Esophagus muscularis mucosa (tissue), 4 donors: ENCODE data around the gene NEO1. TPM values are rescaled to one million over a fixed set of nuclear protein-coding genes. Genes with fewer than 3 reads are reported as not detected.
A peak's percentile ranks its signal among the peaks of the same experiment; 100 is the strongest.

ENCODE experiments used
- DNase-seq: peaks from one replicate; pipeline ENCODE4 v3.0.0-alpha.2; 2017; ENCODE audit errors: extremely low spot score
- H3K27ac ChIP-seq, 4 donors: fragments of 200-600 bp; sonication (generic); replicated peaks in 1 of 4; 1 replicate in 3 of 4; 2 replicates in 1 of 4; pipeline ENCODE4 v1.5.1; 2016 to 2019; ENCODE audit warnings: mild to moderate bottlenecking in 1 of 4
- H3K27me3 ChIP-seq, 4 donors: fragments of 200-600 bp; sonication (generic); one replicate each; pipeline versions ENCODE4 v1.5.1 to v1.6.0; 2016 to 2019
- H3K36me3 ChIP-seq, 4 donors: fragments of 200-600 bp; sonication (generic); one replicate each; pipeline ENCODE4 v1.5.1; 2016 to 2019
- H3K4me1 ChIP-seq, 4 donors: fragments of 200-600 bp; sonication (generic); one replicate each; pipeline ENCODE4 v1.5.1; 2016 to 2019
- H3K4me3 ChIP-seq, 4 donors: fragments of 200-600 bp; sonication (generic); 1 replicate in 2 of 4; 2 replicates in 2 of 4; pipeline ENCODE4 v1.5.1; 2016 to 2019; ENCODE audit warnings: mild to moderate bottlenecking in 4 of 4, moderate library complexity in 1 of 4
- H3K9me3 ChIP-seq, 4 donors: fragments of 200-600 bp; sonication (generic); 1 replicate in 3 of 4; 2 replicates in 1 of 4; pipeline ENCODE4 v1.5.1; 2016 to 2019
- CTCF ChIP-seq, 3 experiments: fragments of 200-600 bp in 2 of 3; fragments of 450-650 bp in 1 of 3; sonication (generic) in 2 of 3; IDR thresholded peaks; one replicate each; pipeline ENCODE4 v1.5.1; 2017 to 2019; ENCODE audit warnings: antibody characterized with exemption in 3 of 3, mild to moderate bottlenecking in 2 of 3, moderate library complexity in 1 of 3
- EP300 ChIP-seq: sonication (generic); formaldehyde crosslinking; IDR thresholded peaks from one replicate; pipeline ENCODE4 v1.6.1; 2017; ENCODE audit warnings: antibody characterized with exemption
- POLR2A ChIP-seq: fragments of 450-650 bp; IDR thresholded peaks from one replicate; pipeline ENCODE4 v1.6.1; 2017; ENCODE audit warnings: antibody characterized with exemption, moderate library complexity, mild to moderate bottlenecking, low read depth
- POLR2AphosphoS5 ChIP-seq, 2 donors: sonication (generic); formaldehyde crosslinking; IDR thresholded peaks; one replicate each; pipeline ENCODE4 v1.6.1; 2017; ENCODE audit warnings: antibody characterized with exemption in 2 of 2
- WGBS: methylation state at CpG from one replicate; pipeline ENCODE4 v1.1.5; 2018; 5-methylcytosine and 5-hydroxymethylcytosine counted together
- intact Hi-C: fragments of 100-400 bp; cut with DNase I; formaldehyde crosslinking; loops from one replicate; pipeline ENCODE4 v1.15.1; 2023
- total RNA-seq, 4 donors: library from RNA; depleted of rRNA; stranded (reverse); fragments of >200 nt; gene quantifications; one replicate each; pipeline versions ENCODE4 v1.1.0 to v1.2.1, GENCODE V29; 2016

The NEO1 gene
- total RNA-seq, 4 donors from 2014 or later: 38.2 to 61.2 (median 53.5) TPM

GRCh38 chr15:73069109-73069508 lies 16.8 kb downstream of the NEO1 start:
- no peaks in the 10 kb centered on the region for H3K27me3 ChIP-seq
- peaks cover 0 to 13% (median 5%) of the 10 kb centered on the region in 4 donors for H3K4me1 ChIP-seq
- H3K27ac ChIP-seq: no peak overlapping the region
- intact Hi-C loops: no loop called here
- WGBS: 86% methylated on average over 5 of the region's 5 CpGs
- no peaks in the 10 kb centered on the region for H3K36me3 ChIP-seq
- H3K9me3 ChIP-seq: no peaks in the 10 kb centered on the region
- no peak overlapping the region for H3K4me3 ChIP-seq
- TF ChIP-seq POLR2AphosphoS5 (IDR thresholded peaks at IDR 0.05): no peak
- no peak for TF ChIP-seq CTCF (IDR thresholded peaks at IDR 0.05)
- TF ChIP-seq POLR2A: no peak
- TF ChIP-seq EP300: no peak
- no peak for DNase-seq

GRCh38 chr15:73072894-73073293 lies 20.6 kb downstream of the NEO1 start:
- TF ChIP-seq POLR2A (no peak), CTCF (IDR thresholded peaks at IDR 0.05) (no peak), EP300 (no peak), POLR2AphosphoS5 (IDR thresholded peaks at IDR 0.05) (no peak)
- H3K27me3 ChIP-seq: no peaks in the 10 kb centered on the region
- WGBS: 95% methylated on average over 3 of the region's 3 CpGs
- no peak overlapping the region for H3K27ac ChIP-seq
- no peaks in the 10 kb centered on the region for H3K9me3 ChIP-seq
- peaks cover 0 to 47% (median 42%) of the 10 kb centered on the region in 4 donors for H3K4me1 ChIP-seq
- no peaks in the 10 kb centered on the region for H3K36me3 ChIP-seq
- no peak overlapping the region for H3K4me3 ChIP-seq
- DNase-seq: no peak
- intact Hi-C loops: no loop called here

- no peak overlapping the region for H3K4me3 ChIP-seq
- TF ChIP-seq CTCF (IDR thresholded peaks at IDR 0.05) (no peak), POLR2AphosphoS5 (IDR thresholded peaks at IDR 0.05) (no peak), EP300 (no peak), POLR2A (no peak)
- 71% methylated on average over 4 of the region's 4 CpGs for WGBS
- H3K4me1 ChIP-seq: peaks cover 7 to 60% (median 56%) of the 10 kb centered on the region in 4 donors
- intact Hi-C loops: no loop called here
- H3K9me3 ChIP-seq: no peaks in the 10 kb centered on the region
- H3K36me3 ChIP-seq: no peaks in the 10 kb centered on the region
- no peaks in the 10 kb centered on the region for H3K27me3 ChIP-seq
- peak overlapping the region in 1 of 4 donors; percentile 38 for H3K27ac ChIP-seq
- DNase-seq: no peak
Observed at GRCh38 chr15:73074241-73074640, 22.0 kb downstream of the NEO1 start.

GRCh38 chr15:73075160-73075859 lies 23.0 kb downstream of the NEO1 start:
- H3K36me3 ChIP-seq: no peaks in the 10 kb centered on the region
- no peak for DNase-seq
- peaks cover 8 to 65% (median 61%) of the 10 kb centered on the region in 4 donors for H3K4me1 ChIP-seq

More at GRCh38 chr15:73075160-73075859, 23.0 kb downstream of the NEO1 start:
- intact Hi-C loops: no loop called here
- Histone ChIP-seq H3K9me3 (no peaks in the 10 kb centered on the region), H3K4me3 (no peak overlapping the region), H3K27me3 (no peaks in the 10 kb centered on the region), H3K27ac (peak overlapping the region in 2 of 4 donors; percentile 33 to 38)
- WGBS: 46% methylated on average over 4 of the region's 4 CpGs
- TF ChIP-seq EP300 (no peak), POLR2AphosphoS5 (IDR thresholded peaks at IDR 0.05) (no peak), POLR2A (no peak), CTCF (IDR thresholded peaks at IDR 0.05) (no peak)
